Medulla oblongata (tissue), 1 donor: ENCODE results near the gene CELSR3.

Experiments used
- DNase-seq: peaks from one replicate; pipeline ENCODE4 v3.0.0-alpha.2; 2015; ENCODE audit errors: extremely low spot score

CELSR3 gene, protein sequence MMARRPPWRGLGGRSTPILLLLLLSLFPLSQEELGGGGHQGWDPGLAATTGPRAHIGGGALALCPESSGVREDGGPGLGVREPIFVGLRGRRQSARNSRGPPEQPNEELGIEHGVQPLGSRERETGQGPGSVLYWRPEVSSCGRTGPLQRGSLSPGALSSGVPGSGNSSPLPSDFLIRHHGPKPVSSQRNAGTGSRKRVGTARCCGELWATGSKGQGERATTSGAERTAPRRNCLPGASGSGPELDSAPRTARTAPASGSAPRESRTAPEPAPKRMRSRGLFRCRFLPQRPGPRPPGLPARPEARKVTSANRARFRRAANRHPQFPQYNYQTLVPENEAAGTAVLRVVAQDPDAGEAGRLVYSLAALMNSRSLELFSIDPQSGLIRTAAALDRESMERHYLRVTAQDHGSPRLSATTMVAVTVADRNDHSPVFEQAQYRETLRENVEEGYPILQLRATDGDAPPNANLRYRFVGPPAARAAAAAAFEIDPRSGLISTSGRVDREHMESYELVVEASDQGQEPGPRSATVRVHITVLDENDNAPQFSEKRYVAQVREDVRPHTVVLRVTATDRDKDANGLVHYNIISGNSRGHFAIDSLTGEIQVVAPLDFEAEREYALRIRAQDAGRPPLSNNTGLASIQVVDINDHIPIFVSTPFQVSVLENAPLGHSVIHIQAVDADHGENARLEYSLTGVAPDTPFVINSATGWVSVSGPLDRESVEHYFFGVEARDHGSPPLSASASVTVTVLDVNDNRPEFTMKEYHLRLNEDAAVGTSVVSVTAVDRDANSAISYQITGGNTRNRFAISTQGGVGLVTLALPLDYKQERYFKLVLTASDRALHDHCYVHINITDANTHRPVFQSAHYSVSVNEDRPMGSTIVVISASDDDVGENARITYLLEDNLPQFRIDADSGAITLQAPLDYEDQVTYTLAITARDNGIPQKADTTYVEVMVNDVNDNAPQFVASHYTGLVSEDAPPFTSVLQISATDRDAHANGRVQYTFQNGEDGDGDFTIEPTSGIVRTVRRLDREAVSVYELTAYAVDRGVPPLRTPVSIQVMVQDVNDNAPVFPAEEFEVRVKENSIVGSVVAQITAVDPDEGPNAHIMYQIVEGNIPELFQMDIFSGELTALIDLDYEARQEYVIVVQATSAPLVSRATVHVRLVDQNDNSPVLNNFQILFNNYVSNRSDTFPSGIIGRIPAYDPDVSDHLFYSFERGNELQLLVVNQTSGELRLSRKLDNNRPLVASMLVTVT (N-terminal part only)

DNA sequence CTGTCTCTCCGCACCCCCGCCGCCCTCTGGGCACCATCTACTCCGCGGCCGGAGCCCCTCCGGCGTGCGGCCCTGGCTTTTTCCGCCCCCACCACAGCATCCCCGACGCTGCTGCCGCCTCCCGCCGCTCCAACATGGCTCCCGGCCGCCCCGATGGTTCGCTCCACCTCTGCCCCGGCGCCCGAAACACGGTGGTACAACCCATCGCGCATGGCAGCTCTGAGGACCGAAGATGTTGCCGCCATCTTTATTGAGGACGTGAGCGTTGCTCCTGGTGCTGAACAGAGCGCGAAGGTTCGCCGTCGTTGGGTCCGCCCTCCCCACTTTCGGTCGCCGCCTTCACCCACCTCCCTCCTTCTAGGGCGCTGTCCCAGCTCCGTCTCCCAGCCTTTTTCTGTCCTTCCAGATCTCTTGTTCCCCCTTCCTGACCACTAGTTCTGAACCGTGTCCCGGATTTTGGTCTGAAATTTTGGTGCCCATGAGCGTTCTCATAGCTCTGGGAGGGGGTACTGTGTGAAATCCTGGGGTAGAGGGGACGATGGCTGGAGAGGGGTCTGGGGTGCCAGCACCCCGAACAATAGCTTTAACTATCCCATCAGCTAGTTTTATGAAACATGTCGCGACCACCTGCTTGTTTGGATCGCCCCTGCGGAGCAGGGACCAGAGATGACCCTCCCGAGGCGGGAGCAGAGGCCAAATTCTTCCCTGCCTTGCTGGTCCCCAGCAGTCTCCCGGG, at the start of gene CELSR3:
Gene CELSR3 (minus strand): TSS at position 134 of the 736 bp plus-strand sequence. CDS start 252 bp downstream, outside the sequence.
- peak; percentile 82 for DNase-seq

DNA sequence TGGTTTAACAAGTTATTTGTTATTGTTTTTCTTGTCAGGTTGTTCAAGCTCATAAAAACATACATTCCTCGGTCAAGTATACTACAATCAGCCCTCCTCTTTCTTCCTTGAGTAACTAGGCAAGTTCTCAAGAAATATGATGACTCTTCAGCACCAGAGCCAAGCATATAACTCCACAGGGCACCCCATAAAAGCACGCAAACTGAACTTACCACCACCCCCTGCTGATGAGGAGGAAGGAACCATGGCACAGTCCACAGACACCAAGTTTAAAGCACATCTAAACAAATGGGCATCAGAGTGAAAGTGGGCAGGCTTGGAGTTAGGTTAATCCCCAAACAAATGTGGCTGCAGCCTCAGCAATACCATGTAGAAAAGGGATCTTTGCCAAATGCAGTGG, 49.0 kb upstream of the CELSR3 start:
- no peak for DNase-seq

DNA sequence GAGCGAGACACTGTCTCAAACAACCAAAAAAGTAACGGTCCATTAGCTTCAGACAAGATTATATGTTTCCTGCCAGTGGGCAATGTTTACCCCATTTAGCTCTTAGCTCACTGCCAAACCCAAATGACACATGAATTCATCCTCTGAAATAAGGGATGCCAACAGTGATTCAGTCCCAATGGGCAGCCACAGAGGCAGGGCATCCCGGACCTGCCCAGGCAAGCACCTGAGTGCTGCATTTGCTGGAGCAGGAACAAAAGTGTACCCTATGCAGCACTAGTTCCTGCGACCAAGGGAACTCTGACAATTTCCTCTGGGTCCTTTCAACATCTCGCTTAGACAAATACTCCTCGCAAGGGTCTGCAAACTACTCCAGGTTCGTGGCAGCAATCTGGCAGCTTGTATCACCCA, 46.4 kb upstream of the CELSR3 start:
- DNase-seq: no peak

DNA sequence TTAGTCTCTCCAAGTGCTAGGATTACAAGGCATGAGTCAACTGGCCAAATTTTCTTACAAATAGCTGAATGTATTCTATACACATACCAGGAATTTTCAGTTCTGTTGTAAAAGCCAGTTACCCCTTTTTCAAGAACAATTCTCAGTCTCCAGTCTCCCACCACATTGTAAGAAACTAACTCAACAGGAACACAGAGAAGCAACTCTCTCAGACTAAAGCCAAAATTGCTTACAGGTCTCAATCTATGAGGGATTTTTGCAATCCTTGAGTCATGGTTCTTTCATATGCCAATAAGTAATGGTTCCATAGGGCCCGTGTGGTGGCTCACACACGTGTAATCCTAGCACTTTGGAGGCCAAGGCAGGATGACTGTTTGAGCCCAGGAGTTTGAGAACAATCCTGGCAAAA, 45.8 kb upstream of the CELSR3 start:
- no peak for DNase-seq

DNA sequence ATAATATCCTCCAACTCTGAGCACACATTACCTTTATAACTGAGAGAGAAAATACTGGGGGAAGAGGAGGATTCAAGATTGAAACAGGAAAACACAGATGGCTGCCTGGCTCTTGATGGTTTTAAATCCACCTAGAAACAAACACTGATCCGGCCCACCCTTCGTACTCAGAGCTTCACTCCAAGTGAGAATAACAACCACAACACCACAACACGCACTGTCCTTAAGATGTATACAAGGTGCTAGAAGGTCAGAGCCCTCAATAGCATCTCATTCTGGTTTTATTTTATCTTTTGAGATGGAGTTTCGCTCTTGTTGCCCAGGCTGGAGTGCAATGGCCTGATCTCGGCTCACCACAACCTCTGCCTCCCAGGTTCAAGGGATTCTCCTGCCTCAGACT, 44.5 kb upstream of the CELSR3 start:
- DNase-seq: no peak

DNA sequence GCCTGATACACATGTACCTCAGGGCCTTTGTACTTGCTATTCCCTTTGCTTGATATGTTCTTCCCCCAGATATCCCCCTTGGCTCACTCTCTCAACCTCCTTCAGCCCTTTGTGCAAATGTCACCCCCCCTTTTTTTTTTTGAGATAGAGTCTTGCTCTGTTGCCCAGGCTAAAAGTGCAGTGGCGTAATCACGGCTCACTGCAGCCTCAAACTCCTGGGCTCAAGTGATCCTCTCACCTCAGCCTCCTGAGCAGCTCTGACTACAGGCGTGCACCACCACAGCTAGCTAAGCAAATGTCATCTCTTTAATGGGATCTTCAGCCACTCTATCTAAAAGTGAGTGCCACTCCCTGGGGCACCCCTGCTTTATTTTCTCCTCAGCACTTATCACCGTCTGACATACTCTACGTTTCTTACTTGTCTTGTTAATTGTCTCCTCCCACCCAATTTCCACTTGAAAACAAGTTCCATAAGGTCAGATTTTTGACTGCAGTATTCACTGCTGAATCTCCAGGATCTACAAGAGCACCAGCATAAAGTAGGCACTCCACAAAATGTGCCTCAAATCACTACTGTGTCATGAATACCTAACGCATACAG, 39.7 kb upstream of the CELSR3 start:
- DNase-seq: no peak

DNA sequence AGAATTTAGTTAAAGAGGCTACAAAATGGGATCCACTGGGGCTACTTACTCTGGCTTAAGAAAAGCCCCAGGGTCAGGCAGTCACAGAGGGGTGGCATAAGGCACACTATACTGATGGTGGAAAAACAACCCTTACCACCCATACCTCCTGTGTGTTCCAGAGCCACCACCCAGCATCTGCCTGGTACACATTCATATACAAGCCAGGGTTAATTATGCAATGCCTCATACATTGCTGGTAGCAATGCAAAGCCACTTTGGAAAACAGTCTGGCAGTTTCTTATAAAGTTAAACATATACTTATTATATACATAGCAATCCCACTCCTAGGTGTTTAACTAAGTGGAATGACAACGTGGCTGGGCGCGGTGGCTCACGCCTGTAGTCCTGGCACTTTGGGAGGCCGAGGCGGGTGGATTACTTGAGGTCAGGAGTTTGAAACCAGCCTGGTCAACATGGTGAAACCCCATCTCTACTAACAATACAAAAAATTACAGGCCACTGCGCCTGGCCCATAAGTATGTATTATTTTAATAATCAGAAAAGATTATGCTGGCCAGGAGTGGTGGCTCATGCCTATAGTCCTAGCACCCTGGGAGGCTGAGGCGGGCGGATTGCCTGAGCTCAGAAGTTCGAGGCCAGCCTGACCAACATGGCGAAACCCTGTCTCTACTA, 38.2 kb upstream of the CELSR3 start:
- DNase-seq: no peak

DNA sequence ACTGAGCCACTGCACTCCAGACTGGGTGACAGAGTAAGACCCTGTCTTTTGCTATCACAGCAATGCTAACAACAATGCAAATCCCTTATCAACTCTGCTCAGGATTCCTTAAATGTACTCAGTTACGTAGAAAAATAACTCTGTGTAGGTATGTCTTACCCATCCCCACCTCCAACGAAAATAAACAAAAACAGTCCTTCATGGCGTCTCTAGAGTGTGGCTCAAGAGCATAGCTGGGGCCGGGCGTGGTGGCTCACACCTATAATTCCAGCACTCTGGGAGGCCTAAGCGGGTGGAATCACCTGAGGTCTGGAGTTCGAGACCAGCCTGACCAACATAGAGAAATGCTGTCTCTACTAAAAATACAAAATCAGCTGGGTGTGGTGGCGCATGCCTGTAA, 36.2 kb upstream of the CELSR3 start:
- no peak for DNase-seq

DNA sequence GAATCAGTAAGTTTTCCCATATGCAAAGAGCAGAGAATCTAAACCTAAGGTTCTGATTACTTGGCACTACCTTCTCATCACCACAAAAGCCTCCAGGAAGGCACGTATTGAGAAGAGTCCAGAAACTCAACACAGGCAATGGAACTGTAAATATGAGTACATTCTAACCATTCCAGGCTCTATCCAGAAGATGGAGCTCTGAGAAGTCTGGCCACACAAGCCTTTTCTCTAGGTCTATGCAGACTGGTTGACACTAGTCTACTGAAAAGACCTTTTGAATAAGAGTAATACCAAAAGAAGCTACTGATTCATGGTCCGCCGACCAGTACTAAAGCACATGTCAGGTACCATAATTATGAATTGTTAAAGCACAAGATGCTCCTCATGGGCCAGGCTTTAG, 35.3 kb upstream of the CELSR3 start:
- DNase-seq: no peak

DNA sequence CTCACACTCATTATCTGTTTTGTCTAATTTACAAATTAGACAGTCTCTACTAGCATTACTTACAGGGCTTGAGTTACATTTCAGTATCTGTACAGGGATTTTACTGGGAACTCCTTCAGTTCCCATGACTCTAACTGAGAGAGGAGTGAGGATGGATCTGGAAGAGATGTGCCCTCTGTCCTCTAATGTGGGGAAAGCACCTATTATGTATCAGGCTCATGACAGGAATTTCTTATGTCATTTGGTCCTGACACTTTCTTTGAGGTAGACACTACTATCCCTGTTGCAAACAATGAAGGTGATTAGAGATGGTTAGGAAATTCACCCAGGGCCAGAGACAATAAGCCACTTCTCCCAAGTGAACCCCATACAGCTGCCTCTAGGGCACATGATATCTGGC, 33.9 kb upstream of the CELSR3 start:
- DNase-seq: no peak

DNA sequence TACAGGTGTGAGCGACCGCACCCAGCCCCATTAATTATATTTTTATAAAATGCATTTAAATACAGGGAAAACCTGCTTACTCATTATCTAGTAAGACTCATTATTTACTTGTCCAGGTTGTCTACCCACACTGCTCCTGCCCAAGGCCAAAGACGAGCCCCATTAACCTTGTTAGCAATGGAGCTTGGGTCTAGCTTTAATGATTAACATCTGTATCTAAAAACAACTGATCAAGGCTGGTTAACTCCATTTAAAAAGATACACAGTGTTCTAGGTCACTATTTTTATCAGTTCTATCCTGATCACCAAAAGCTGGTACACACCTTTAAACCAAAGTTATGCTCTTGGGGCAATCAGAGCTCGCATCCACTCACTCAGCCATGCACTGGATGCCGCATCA, 33.5 kb upstream of the CELSR3 start:
- DNase-seq: no peak

DNA sequence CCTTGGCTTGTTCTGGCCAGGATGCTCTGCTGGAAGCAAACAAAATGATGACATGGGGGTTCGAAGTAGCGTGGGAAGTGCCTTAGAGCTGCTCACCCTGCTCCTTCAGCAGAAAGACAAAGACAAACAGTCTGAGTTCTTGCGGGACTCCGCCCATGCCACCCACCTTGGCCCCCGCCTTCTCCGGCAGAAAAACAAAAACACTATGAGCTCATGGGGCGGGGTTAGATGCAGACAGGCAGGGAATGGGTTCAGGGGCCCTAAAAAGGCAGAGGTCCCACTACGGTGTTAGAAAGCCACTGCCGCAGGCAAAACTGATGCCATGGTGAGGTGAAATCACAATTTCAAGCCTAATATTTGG, 32.7 kb upstream of the CELSR3 start:
- DNase-seq: no peak

DNA sequence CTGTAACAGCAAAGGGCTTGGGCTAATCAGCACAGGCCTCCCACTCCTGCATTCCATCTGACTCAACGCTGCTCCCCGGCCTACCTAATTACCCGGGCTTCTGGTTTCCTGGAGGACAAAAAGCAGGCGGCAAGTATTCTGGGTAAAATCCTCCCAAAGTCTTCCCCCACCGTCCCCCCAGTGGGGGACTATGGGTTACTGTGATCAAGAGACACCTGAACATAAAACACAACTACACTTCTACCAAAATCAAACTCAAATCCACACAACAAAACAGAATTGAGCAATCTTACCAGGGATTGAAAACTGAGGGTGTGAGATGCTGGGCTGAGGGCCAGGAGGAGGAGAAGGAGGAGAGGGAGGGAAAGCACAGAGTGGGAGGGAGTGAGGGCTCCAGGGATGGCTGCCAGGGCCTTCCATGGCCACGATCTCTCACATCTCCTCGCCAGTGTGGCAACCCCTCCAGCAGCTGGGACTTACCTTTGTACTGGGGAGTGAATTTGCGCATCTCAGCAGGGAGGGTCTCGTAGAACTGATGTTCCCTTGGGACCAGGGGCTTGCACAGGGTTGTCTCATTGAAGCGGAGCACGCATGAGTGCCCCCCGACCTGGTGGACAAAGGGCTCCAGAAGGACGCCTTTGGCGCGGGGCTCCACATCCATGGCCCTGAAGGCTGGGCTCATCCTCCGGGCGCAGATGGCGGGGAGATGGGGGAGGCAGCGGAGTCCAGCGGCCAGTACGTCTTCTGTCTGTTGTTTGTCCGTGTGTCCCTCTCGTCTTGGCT, 32.1 kb upstream of the CELSR3 start:
- peak; percentile 86 for DNase-seq

DNA sequence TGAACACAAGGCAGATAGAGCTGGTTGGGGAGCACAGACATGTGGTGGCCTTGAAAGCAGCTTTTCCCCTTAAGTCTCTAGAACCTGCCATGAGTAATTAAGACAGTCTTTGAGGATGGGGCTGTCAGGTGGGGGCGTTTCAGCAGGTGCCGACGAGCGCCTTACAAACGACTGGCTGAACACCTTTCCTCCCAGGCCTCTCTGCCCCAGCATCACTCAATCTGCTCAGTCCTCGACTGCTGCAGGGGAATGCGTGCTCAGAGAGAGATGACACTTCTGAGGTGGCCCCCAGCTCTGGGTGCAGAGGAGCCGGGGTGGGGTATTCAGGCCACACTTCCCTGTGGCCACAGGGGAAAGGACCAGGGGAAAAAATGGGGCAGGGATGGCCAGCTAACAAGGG, 31.1 kb upstream of the CELSR3 start:
- DNase-seq: no peak

DNA sequence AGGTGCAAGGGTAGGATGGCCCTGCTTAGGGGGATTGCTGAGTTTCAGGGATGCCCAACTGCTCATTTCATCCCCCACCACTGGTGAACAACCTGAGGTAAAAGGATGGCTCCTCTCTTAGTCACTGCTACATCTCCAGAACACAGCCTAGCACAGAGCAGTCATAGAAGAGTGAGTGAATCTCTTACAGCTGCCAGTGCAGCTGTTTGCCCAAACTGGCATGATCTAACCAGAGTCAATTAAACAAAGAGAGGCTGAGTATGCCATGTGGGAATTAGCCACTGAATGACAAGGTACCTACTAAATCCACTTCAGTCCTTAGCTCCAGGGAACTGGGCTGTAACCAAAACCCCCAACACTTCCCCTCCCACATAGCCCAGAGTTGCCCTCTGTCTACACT, 29.9 kb upstream of the CELSR3 start:
- DNase-seq: no peak

DNA sequence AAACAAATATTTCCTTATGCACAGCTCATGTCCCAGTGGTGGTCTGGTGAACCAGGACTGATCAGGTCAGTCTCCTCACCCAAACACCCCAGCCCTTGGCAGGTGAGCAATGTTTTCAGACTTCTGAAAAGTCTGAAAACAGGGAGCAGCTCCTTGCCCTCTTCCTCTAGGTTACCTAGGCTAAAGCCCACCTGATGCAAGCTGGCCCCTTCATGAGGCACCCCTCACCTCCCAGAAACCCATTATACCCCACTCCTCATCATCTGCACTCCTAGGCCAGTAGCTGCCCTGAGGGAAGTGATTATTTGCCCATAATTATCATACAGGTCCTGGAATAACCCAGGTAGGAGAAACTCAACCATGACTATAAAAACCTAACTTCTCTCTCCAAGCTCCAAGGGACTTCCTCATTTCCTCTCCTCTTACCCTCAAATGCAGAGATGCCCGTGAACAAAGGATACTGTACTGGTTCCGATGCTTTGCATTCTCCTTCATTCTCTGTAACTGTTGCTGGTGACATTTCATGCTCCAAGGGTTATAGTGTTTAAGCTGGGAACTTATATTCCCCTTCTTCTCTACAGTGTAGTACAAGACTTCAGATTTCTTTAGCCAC, 28.3 kb upstream of the CELSR3 start:
- no peak for DNase-seq

DNA sequence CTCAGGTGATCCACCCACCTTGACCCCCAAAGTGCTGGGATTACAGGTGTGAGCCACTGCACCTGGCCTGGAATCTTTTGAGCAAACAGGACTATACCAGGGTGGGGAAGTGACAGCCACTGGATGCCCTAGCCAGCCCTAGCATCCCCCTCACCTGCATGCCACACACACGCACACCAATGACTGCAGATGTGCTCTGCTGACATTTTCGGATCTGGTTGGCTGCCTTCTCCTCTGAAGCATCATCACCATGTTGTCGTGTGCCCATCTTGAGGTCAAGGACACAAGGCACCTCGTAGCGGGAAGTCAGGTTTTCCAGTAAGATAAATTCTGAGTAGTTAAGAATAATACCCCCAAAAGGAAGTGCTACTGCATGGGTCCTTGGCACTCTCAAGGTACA, 26.7 kb upstream of the CELSR3 start:
- no peak for DNase-seq

DNA sequence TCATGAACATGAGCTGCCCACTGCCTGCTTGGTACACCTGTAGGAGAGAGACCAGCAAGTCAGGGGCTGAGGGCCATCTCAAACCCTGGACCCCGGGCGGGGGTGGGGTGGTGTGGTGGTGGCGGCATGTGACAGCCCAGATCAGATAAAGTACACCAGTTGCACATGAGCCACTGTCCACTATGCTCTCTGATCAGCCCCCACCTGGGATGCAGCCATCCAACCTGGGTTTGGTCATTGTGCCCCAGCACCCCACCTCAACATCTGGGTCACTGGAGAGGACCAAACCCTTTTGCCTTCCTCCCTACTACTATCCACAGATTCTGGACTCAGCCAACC, 26.0 kb upstream of the CELSR3 start:
- no peak for DNase-seq

DNA sequence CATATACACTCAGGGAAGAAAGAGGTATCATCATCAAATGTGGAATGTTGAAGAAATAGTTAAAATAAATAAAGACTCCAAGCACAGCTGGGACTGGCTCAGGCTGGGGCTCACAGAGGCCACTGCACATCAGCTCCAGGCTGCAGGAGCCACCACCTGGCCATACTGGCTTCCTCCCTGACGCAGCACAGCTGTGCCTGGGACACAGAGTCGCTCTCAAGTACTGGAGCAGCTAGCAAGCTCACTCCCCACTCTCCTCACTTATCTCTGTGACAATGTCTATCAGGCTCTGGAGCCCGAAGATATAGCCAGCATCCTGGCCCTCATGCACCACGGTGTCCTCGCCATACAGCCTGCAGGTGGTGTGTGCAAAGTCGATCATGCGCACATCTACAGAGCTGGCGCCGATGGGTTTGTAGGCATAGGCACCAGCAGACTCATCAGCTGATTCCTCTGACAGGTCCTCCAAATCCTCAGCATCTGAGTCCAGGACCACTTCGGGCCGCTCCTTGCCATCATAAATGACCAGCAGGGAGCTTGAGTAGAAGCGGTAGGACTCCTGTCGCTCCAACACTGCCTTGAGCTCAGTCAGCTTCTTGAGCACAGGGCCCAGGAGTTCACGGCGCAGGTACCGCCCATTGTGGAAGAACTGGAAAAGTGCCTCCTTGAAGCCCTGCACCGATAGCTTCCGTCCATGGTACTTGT, 25.5 kb upstream of the CELSR3 start:
- no peak for DNase-seq
